NCI-H2196 (cell line): ENCODE measurements around the gene CDH8.
"Not testable (repeated sequence)": the region's sequence is repeated elsewhere in the genome, so short reads cannot be mapped to it uniquely, and the experiment has no call there.

Source experiments
- DNase-seq: peaks from one replicate; lab custom pipeline; 2025; ENCODE audit not compliant: unreplicated experiment; lab: John Stamatoyannopoulos, UW

The CDH8 gene

DNA sequence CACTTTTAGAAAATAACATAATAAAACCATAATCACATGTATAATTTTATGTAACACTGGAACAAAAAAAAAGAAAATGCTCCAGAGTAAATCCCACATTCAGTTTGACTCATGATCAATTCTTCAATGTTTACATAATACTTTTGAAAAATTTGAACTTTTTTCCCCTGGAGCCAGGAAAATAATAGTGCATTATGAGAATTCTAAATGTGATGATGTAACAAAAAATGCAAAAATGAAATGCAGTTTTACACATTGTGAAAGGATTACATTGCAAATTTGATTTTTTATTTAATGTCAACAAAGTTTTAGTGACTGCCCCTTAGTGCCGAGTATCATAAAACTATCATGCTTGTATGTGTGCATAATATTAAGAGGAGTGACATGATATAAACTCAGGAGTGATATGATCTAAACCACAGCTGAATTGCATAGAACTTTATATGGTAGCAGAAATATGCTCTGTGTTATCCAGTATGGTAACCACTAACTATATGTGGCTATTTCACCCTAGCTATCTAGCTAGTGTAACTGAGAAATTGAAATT is 238.2 kb downstream of the CDH8 start:
- no peak for DNase-seq

DNA sequence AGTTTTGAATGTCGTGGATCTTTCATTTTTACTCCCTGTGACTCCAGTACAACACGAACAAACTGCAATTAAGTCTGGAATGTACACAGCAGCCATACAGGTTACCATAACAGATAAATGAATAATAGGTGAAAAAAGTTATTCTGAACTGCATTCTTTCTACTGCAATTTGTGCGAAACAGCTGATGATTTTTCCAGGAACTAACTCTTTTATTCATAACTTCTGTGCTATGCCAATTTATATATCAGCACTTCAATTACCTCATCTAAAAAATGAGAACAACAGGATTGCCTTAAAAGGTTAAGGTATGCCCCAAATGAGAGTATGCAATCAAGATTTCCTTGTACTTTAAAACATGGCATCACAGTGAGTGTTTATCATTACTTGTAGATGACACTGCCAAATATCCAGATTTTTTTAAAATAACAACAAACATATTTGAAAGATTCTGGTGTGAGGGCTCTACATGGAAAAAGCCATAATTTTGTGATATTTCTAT is 238.9 kb downstream of the CDH8 start:
- no peak for DNase-seq

DNA sequence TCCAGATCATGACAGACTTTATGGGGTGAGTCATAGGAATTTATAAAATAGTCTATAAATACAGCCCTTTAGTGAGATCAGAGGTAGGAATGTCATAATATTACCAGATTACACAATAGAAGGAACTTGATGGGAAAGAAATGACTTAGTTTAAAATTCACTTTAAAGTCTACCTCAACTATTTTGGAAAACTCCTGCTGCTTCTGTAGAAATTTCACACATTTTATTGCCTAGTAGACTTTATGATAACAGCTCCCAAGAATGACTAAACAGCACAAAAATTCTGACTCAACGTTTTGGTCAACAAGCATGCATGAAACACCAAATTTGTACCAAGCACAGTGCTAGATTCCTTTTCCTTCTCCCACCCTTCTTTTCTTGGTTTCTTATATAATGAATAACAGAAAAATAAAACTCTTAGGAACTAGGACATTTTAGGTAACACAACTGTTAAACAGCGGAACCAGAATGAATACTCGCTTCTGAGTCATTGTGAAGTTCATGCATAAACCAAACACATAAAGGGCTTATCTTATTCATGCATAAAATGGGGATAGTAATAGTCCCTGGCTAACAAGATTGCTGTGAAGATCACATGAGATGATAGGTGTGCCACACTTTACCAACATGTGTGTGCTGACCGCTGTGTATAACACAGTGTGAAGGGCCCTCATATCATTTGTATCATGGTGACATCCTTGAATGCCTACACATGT is 243.9 kb downstream of the CDH8 start:
- no peak for DNase-seq

DNA sequence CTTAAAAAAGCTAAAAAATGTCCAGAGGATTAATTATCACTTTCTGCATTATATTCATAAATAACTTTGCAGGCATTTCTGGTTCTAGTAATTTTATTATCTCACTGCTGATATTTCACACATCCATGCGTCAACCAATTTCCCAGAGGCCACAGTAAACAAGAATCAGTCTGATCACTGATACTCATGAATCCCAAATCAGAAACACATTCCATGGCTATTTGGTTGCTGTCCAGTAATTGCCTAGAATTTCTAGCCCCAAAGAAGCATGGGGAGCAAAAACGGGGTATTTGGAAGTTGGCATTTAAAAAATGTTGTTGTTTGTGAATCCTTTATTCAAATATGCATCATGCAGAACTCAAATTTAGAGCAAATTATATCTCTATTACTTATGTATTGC is 244.8 kb downstream of the CDH8 start:
- no peak for DNase-seq

DNA sequence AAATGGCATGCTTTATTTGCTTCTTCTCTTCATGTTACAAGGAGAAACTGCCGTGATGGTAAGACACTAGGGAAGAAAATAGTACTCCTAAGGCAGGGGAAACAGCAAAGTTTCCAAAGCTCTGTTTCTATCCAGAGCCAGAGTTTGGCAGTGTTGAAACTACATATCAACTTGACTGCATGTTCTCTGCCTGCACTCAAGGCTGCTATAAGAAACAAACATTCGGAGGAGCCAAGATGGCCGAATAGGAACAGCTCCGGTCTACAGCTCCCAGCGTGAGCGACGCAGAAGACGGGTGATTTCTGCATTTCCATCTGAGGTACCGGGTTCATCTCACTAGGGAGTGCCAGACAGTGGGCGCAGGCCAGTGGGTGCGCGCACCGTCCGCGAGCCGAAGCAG is 254.4 kb downstream of the CDH8 start:
- DNase-seq = not testable (repeated sequence)

GRCh38 chr16:61780161-61780560 is 256.1 kb downstream of the CDH8 start:
- DNase-seq = no peak

- DNase-seq = no peak
Measured at GRCh38 chr16:61770301-61770700, 265.9 kb downstream of the CDH8 start.

DNA sequence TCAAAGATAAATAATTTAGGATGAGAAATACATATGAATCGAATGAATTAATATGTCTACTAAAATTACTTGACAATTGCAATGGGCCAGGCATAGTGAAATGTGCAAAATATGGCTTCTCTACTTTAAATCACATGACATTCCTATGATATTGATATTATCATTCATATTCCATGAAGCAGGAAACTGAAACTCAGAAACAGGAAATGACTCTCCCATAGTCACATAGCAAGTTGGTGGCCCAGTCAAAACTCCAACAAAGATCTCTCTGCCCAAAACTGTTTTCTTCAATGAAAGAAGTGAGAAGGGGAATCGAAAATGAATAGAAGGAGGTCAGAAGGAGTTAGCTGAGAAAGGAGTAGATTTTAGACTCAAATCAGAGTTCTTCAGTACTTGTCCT is 272.2 kb downstream of the CDH8 start:
- no peak for DNase-seq

- no peak for DNase-seq
Measured at GRCh38 chr16:61763013-61763412, 273.2 kb downstream of the CDH8 start.

DNA sequence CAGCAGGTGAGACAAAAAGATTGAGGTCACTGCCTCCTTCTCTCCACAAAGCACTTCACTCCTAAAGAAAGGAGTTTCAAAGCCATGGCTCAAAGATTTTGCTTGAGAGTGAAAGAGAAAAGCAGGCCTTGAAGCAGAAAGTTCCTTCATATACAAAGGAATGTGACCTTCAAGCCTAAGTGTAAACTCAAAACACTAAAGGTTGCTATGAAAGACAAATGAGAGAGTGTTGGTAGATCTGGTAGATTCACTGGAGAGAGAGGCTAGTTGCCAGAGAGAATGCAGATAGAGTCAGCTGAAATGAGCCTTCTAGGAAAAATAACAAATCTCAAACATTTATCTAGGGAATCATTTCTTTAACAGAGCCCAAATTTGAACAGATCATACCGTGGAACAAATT is 305.2 kb downstream of the CDH8 start:
- no peak for DNase-seq

DNA sequence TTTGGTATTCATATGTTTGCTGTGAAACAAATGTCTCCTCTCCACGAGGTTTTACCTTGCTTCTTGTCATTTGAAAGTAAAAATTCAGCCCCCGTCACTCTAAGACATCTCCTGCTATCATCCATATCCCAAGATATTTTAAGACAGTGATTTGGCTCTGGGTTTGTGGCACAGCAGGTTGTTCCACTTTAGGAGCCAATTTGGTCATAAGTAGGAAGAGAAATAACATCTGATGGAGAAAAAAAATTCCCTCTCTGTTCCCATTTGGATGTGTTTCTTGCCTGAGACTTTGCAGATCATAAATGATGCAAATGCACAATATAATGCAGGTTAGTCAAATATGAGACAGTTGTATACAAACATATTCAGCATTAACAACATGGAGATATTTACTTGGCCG is 309.5 kb downstream of the CDH8 start:
- DNase-seq = no peak

- DNase-seq = no peak
Measured at GRCh38 chr16:61726125-61726524, 310.1 kb downstream of the CDH8 start.

- DNase-seq = no peak
Measured at GRCh38 chr16:61721544-61721943, 314.7 kb downstream of the CDH8 start.

GRCh38 chr16:61715393-61715792 is 320.8 kb downstream of the CDH8 start:
- DNase-seq = no peak

DNA sequence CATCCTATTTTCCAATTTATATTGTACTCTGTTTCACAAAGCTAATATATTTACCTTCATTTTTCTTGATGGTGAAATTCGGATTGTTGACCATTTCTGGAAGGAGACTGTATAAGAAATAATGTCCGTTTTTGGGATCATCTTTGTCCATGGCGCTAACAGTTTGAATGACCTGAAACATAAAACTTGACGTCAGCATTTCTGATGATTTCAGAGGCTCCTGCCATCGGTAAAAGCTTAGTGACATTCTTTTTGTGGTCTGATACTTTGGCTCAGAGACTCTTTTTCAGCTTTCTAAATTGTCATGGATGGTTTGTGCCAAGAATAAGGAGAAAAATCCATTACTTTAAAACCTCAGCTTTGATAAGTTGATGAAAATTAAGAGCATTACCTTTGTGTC is 322.5 kb downstream of the CDH8 start:
- DNase-seq = no peak

GRCh38 chr16:61699640-61700039 is 336.6 kb downstream of the CDH8 start:
- not testable (repeated sequence) for DNase-seq

- no peak for DNase-seq
Measured at GRCh38 chr16:61684541-61684940, 351.7 kb downstream of the CDH8 start.

DNA sequence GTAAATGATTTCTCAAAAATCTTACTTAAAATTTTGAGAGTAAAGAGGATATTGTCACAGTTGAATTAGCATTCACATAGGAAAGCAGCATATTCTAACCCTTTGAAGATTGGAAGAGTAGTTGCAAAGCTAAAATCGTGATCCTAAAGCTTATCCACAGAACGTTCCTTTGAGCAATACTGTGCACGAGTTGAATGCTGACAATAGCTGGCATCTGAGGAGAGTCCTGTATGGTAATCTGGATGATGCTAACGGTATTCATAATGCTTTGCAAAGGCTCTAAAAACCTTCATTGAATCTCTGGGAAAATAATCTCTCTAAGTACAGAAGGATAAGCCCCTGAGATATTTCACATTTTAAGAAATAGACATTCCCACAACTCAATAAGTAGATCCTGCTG is 354.6 kb downstream of the CDH8 start:
- DNase-seq = no peak

DNA sequence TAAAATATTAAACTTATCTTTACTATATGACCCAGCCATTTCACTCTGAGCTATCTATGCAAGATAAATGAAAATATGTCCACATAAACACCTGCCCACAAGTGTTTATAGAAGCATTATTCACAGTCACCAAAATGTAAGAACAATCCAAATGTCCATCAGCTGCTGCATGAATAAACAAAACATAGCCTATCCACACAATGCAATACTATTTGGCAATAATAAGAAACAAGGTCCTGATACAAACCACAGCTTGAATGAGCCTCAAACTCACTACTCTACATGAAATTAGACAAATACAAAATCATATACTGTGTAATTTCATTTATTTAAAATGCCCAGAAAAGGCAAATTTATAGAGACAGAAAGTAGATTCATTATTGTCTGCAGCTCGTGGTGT is 355.1 kb downstream of the CDH8 start:
- DNase-seq = no peak

DNA sequence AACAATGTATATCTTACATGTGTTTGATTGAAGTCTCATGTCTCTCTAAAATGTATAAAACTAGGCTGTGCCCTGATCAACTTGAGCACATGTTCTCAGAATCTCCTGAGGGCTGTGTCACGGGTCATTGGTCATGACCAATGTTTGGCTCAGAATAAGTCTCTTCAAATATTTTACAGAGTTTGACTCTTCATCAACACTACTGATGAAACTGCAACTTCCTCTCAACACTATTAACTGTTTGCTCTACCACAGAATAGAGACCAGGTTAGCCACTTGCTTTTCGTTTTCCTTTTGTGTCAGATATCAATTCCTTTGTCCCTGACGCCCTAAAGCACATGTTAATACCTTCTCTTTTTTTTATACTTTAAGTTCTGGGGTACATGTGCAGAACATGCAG is 358.1 kb downstream of the CDH8 start:
- no peak for DNase-seq

- DNase-seq = no peak
Measured at GRCh38 chr16:61677776-61678175, 358.5 kb downstream of the CDH8 start.

- no peak for DNase-seq
Measured at GRCh38 chr16:61676740-61677139, 359.5 kb downstream of the CDH8 start.

- no peak for DNase-seq
Measured at GRCh38 chr16:61671161-61671560, 365.1 kb downstream of the CDH8 start.
